Stimulated activated CD4-positive, alpha-beta T cell treated with anti-CD3 and anti-CD28 coated beads, Interleukin-1b, Interleukin-23, amount 100 ng/mL, for 1 hour (primary cell): ENCODE measurements around the gene TCF20.

Source experiments
- DNase-seq, 2 donors: peaks; one replicate each; pipeline ENCODE4 v3.0.0-alpha.2; 2020; ENCODE audit warnings: low read depth in 2 of 2

The TCF20 gene

DNA sequence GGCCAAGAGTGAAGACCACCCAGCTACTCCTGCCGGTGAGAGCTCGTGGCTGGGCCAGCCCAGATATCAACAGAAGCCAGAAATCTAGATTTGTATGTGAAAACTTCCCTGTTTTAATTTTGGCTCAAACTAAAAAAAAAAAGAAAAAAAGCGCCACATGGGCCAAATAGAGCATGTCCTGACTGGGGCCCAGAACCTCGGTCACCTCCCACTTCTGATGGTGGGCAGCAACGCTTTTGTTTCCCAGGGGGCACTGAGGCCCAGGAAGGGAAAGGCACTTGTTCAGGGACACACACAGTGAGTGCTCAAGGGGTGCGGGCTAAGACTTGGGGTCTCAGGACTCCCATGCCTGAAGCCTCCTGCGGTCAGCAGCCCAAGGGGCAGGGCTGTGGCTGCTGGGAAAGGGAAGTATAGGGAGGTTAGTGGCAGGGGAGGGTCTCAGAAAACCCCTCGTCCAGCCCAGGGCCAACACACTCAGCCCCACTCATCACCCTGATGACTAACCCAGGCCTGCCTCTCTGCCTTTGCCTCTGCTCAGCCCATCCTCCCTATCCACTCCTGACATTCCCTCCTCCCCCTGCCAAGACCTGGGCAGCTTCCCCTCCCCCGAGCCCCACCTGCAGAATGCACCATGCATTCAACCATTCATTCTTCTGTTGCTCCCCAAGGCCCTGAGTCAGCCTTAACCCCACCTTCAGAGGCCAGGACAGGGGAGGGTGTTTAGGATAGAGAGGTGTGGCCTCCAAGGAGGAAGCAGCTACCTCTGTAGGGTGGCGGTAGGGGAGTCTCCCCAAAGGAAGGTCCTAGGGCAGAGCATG lies 30.0 kb upstream of the TCF20 start:
- no peak for DNase-seq

DNA sequence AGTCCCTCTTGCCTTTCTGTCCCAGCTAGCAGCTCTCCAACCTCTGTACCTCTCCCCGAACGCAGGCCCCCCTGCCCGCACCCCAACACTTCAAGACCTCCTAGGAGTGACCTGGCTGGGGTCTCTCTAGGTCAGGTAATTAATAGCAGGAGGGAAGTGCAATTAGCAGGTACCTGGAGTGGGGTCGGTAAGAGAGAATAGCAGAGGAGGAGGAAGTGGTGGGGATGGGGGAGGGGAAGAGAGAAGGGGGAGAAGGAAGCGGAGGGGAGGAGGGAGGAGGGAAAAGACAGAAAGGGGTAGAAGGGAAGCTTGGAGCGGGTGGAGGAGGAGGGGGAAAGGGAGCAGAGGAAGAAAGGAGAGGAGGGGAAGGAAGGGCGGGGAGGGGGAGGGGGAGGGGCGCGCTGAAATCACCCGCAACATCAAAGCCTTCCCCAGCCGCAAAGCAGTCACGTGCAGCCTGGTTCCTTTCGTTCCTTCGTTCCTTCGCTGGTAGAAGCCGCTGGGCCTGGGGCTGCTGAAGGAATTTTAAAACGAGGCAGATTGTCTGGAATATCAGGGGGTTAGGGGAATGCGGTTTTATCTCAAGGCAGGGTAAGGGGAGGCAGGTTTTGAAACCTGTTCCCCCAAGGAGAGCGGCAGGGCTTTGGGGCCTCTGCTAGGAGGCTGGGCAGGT lies 29.3 kb upstream of the TCF20 start:
- DNase-seq = no peak

DNA sequence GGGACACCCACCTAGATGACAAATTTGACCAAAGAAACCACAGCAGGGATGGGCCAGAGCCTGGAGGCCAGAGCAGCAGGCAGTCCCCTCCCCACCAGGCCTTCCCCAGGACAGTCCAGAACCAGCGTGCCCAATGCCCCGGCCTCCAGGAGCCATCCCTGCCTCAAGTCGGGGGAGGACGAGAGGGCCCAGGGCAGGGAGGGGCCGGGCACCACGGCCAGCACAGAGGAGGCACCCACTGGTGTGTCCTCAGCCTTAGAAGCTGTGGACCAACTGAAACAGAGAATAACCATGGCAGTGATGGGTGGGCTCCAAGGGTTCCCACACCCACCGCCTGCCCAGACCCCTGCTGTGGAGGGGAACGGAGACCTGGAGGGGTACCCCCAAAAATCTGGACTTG lies 28.3 kb upstream of the TCF20 start:
- DNase-seq = no peak

- no peak for DNase-seq
These were observed 27.3 kb upstream of the TCF20 start for GRCh38 chr22:42297778-42298177.

- no peak for DNase-seq
These were observed 26.4 kb upstream of the TCF20 start for GRCh38 chr22:42296883-42297282.

DNA sequence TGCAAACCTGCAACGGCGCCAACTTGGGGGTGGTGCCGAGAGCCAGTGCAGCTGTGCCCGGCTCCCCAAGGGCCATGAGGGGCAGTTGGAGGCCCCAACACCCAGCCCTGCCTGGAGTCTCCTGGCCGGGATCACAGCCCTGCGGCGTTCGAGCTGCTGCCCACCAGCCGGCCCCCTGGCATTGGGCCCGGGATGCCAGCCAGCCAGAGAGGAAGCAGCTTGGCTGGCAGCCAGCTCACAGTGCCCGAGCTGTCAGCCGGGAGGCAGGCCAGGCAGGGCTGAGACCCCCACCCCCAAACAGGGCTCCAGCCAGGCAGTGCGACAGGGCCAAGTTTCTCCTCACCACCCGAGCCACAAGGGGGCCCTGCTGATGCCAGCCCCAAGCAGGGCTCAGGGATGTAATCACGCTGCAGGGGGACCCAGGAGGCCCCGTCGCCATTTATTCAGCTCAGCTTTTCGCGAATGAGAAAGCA lies 26.0 kb upstream of the TCF20 start:
- no peak for DNase-seq

GRCh38 chr22:42294034-42294985 lies 23.9 kb upstream of the TCF20 start:
- no peak for DNase-seq

DNA sequence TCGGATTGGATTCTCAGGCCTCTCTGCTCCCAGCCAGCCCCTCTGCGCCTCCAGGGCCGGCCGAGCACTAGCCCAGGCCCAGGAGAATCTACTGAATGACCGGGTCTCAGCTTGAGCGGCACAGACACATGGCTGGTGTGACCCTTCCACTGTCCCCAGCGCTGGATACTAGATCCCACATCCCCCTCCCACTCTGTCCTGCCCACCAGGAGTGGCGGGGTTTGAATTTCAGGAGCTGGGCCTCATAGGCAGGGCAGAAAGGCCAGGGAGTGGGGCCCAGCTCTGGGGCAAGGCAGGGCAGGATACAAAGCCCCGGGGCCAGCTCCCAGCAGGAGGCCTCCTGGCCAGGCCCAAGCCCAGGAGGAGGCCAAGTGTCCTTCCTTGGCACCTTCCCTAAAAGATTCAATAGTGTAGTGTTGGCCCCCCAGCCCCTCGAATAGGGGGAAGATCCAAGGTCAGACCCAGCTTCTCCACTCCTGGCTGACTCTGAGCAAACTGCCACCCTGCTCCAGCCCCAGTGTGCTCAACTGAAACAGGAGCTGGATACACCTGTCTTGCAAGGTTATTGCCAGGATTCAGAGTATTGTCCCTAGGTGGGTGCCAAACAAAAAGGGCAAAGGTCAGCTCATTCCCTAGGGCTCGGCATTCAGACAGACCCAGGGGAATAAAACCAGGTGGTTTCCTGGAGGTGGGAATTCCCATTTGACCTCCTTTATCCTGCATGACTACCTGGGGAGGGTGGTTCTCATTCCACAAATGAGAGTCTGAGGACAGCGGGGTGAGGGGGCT lies 22.5 kb upstream of the TCF20 start:
- DNase-seq = no peak

- no peak for DNase-seq
These were observed 20.8 kb upstream of the TCF20 start for GRCh38 chr22:42291287-42291686.

GRCh38 chr22:42289671-42290541 lies 19.5 kb upstream of the TCF20 start:
- no peak for DNase-seq

GRCh38 chr22:42288791-42289190 lies 18.3 kb upstream of the TCF20 start:
- DNase-seq = no peak

DNA sequence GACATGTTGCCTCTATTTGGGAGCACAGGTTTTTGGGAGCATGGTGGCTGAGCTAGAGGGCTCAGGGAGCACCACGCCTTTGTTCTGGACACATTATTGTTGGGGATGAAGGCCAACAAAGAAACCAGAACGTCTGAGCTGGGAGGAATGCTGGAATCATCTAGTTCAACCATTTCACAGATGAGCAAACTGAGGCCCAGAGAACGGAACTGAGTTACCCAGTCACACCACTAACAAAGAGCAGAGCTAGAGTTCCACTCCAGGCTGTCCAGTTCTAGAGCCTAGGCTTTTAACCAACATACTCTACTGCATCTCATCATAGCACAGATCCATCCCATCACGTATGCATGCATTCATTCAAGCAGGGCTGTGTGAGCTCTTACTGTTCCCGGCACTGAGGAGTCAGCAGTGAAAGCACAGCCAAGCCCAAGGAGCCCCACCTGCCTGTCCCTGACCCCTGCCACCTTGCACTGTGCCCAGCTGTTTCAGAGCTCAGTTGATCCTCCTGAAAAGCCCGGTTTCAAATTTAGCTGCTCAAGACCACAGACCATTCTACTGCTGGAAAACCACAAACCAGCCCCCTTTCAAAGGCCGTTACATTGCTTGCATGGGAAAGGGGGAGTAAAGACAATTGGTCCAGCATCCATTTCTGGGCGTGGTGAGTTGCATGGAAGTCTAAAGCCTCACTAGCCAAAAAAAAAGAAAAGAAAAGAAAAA lies 16.9 kb upstream of the TCF20 start:
- no peak for DNase-seq

DNA sequence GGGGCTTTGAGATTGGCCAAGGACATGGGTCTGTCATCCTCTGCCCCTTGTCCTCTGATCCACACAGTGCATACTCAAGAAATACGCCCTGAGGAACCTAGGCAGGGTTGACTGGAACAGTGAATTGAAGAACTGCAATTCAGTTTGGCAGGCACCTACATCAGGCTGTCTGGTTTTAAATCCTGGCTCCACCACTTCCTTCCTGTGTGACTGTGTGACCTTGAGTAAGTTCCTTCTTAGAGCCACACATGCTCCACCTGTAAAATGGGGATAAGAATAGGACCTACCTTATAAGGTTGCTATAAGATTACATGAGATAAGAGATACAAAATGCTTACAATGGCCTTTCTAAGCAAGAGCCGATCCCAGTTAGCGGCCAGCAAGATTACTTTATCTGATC lies 15.8 kb upstream of the TCF20 start:
- DNase-seq = no peak

DNA sequence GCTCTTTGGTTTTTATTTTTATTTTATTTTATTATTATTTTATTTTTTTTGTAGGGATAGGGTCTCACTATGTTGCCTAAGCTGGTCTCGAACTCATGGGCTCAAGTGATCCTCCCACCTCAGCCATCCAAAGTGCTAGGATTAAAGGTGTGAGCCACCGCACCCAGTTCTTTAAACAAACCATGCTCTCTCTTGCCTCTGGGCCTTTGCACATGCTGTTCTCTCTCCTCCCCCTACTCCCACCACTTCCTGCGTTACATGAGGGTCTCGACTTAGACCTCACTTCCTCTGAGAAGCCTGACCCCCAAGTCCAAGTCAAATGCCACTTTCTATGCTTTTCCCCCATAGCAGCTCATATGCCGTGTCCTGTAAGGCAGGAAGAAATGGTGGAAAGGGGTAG lies 15.2 kb upstream of the TCF20 start:
- no peak for DNase-seq

DNA sequence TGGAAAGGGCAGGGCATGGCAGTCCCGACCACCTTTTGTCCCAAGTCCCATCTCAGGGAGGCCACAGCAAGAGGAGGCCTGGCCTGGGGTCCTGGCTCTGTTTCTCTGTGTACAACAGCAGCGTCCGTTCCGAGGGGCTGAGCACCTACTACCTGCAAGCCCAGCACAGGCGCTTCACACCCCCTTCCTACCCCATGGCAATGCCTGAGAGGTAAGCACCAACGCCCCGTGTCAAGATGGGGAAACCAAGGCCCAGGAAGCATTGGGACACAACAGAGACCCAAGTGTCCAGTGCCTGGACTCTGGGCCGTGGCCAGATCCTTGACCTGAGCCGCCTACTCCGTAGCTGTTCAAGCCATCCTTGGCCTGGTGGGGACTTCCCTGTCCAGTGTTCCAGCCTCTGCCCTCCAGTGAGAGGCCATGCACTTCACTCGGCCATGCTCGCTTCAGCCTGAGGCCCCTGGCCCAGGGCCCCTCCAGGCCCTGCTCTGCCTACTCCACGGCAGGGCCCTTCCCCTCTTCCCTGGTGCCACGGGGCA lies 14.3 kb upstream of the TCF20 start:
- no peak for DNase-seq

GRCh38 chr22:42284202-42284591 lies 13.7 kb upstream of the TCF20 start:
- DNase-seq = no peak

DNA sequence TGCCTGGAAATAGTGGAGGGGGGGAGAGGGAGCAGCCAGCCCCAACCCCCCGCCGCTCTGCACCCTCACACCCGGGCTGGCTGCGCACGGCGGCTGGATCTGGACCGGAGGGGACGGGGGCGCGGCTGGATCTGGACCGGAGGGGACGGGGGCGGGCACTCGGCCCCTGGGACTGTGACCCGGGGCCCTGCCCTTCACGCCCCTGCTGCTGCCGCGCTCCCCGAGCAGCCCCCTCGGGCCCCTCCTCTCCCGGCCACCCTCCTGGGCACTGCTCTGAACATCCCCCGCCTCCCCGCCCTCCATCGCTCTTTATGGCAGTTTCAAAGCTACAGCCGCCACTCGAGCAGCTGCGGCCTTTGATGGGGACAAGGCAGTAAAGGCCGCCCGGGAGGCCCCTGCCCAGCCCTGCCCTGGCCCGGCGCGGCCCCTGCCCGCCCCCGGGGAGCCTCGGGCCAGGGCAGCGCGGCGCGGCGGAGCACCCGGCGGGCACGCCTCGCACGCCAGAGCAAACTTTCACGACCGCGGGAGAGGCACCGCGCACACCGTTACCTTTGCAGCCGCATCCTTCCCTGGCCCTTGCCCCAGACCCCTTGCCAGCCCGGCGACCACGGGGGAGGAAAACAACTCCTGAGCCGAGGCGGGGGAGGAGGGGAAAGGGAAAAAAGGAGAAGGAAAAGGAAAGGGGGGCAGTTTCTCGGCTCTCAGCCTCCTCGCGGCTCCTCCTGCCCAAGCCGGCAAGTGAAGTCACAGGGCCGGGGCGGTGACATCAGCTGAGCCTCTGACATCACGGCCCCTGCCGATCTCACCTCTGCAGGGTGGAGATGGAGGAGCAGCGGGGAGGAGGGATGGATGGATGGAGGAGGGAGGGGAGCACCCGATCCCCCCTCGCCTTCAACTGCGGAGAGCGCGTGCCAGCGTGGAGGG lies 13.1 kb upstream of the TCF20 start:
- DNase-seq = no peak

GRCh38 chr22:42282943-42283277 lies 12.5 kb upstream of the TCF20 start:
- DNase-seq = no peak
